SK-N-MC (cell line): Measurements from ENCODE around the gene CCDC50.

Experiments
- EZH2 ChIP-seq: fragments of 200-600 bp; sonication (generic); IDR thresholded peaks from one replicate; pipeline ENCODE4 v1.6.1; 2017; ENCODE audit warnings: antibody characterized with exemption
- FOXP2 ChIP-seq: optimal IDR thresholded peaks from 2 replicates; pipeline ENCODE3; 2011; ENCODE audit warnings: mild to moderate bottlenecking, moderate library complexity; ENCODE audit not compliant: insufficient read depth; ENCODE audit errors: extremely low read length, control extremely low read depth
- POLR2AphosphoS5 ChIP-seq: IDR thresholded peaks from 2 replicates; pipeline ENCODE4 v1.6.1; 2012; ENCODE audit warnings: mild to moderate bottlenecking, low read depth, low read length, borderline replicate concordance

DNA sequence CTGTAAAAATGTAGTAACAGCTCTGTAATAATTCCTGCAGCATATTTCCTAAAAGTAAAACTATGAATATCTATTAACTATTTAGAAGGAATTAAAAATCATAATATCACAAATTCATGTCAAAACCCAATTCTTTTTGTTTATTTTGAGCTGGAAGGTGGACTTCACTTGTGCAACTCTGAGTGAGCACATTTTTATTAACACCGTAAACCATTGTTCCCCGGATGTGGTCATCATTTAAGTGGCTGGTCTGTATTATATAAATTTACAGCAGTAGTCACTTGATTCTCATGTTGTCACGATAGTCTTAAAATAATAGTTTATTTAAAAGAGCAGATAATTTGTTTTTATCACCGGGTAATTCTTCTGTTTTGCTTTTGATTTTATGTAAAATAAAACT lies 44.1 kb downstream of the CCDC50 start:
- no peak for TF ChIP-seq POLR2AphosphoS5
- no peak for TF ChIP-seq EZH2
- TF ChIP-seq FOXP2 = no peak
